Sciatic nerve (tissue), 2 donors: ENCODE results near the gene ELFN2. TPM values are rescaled to one million over a fixed set of nuclear protein-coding genes. Genes with fewer than 3 reads are reported as not detected.

Experiments
- ATAC-seq: fragments of 200-7000 bp; cut with Tn5 transposase; one replicate; pipeline ENCODE4 v1.9.1; 2020; ENCODE audit warnings: mild to moderate bottlenecking, moderate library complexity
- DNase-seq: peaks from one replicate; pipeline ENCODE4 v3.0.0-alpha.2; 2020; ENCODE audit warnings: low spot score
- intact Hi-C: fragments of 100-400 bp; cut with DNase I; formaldehyde crosslinking; loops from one replicate; pipeline ENCODE4 v1.14.2; 2022
- total RNA-seq: library from RNA; stranded (reverse); fragmentation: NEBNext Ultra II Directional; extraction: Animal tissue kit (Norgen Biotek cat#: 25700); gene quantifications from one replicate; pipeline ENCODE4 v1.2.1, GENCODE V29; 2021
- donor health status: DM: no; HTN: no; CAD: no.
- donor health status: DM: no; HTN: no; CAD: no.

ELFN2 gene
- total RNA-seq, 1 donor from 2014 or later = 5.9 TPM

GRCh38 chr22:37370306-37370979 lies 56.8 kb downstream of the ELFN2 start:
- intact Hi-C loops = no loop called here
- DNase-seq (no peak), ATAC-seq (peak; percentile 28)

GRCh38 chr22:37369483-37369882 lies 57.8 kb downstream of the ELFN2 start:
- no peak for DNase-seq
- ATAC-seq = peak; percentile 4
- intact Hi-C loops = no loop called here

GRCh38 chr22:37368058-37368457 lies 59.2 kb downstream of the ELFN2 start:
- no peak for DNase-seq
- ATAC-seq = no peak
- intact Hi-C loops = no loop called here

- no peak for ATAC-seq
- DNase-seq = no peak
- intact Hi-C loops = no loop called here
Measured at GRCh38 chr22:37366601-37367000, 60.7 kb downstream of the ELFN2 start.

- intact Hi-C loops = no loop called here
- ATAC-seq (no peak), DNase-seq (no peak)
Measured at GRCh38 chr22:37365950-37366349, 61.3 kb downstream of the ELFN2 start.

- intact Hi-C loops = no loop called here
- peak; percentile 71 for ATAC-seq
- no peak for DNase-seq
Measured at GRCh38 chr22:37363261-37363992, 63.9 kb downstream of the ELFN2 start.

- peak; percentile 12 for ATAC-seq
Measured at GRCh38 chr22:37362621-37363020, 64.7 kb downstream of the ELFN2 start.

GRCh38 chr22:37358917-37359316 lies 68.4 kb downstream of the ELFN2 start:
- ATAC-seq (no peak), DNase-seq (no peak)
- intact Hi-C loops = no loop called here

More at GRCh38 chr22:37362621-37363020, 64.7 kb downstream of the ELFN2 start:
- intact Hi-C loops = no loop called here
- no peak for DNase-seq

GRCh38 chr22:37358386-37358785 lies 68.9 kb downstream of the ELFN2 start:
- intact Hi-C loops = no loop called here
- DNase-seq = no peak
- no peak for ATAC-seq

GRCh38 chr22:37357446-37358075 lies 69.7 kb downstream of the ELFN2 start:
- intact Hi-C loops = no loop called here
- DNase-seq = no peak
- ATAC-seq = no peak

GRCh38 chr22:37356922-37357321 lies 70.4 kb downstream of the ELFN2 start:
- no peak for DNase-seq
- intact Hi-C loops = no loop called here
- ATAC-seq = no peak

GRCh38 chr22:37355174-37355573 lies 72.1 kb downstream of the ELFN2 start:
- intact Hi-C loops = no loop called here
- ATAC-seq = no peak
- no peak for DNase-seq

GRCh38 chr22:37354670-37355069 lies 72.6 kb downstream of the ELFN2 start:
- ATAC-seq (no peak), DNase-seq (no peak)
- intact Hi-C loops = no loop called here

GRCh38 chr22:37354261-37354660 lies 73.0 kb downstream of the ELFN2 start:
- DNase-seq (no peak), ATAC-seq (no peak)
- intact Hi-C loops = no loop called here

- intact Hi-C loops = no loop called here
- ATAC-seq (no peak), DNase-seq (no peak)
Measured at GRCh38 chr22:37353839-37354238, 73.4 kb downstream of the ELFN2 start.

GRCh38 chr22:37352481-37352880 lies 74.8 kb downstream of the ELFN2 start:
- intact Hi-C loops = no loop called here
- DNase-seq (no peak), ATAC-seq (no peak)

GRCh38 chr22:37351232-37351631 lies 76.0 kb downstream of the ELFN2 start:
- intact Hi-C loops = no loop called here
- DNase-seq (no peak), ATAC-seq (no peak)

GRCh38 chr22:37349043-37349814 lies 78.0 kb downstream of the ELFN2 start:
- no peak for ATAC-seq

GRCh38 chr22:37346505-37346895 lies 80.8 kb downstream of the ELFN2 start:
- DNase-seq (no peak), ATAC-seq (no peak)
- intact Hi-C loops = no loop called here

More at GRCh38 chr22:37349043-37349814, 78.0 kb downstream of the ELFN2 start:
- DNase-seq = no peak
- intact Hi-C loops = no loop called here
